ENCODE measurements around the gene CADPS2. TPM values are rescaled to one million over a fixed set of nuclear protein-coding genes. Genes with fewer than 3 reads are reported as not detected.
"Not testable (repeated sequence)": the region's sequence is repeated elsewhere in the genome, so short reads cannot be mapped to it uniquely, and the experiment has no call there.

The CADPS2 gene
- total RNA-seq, 5 donors from 2014 or later (not counting 1 experiment from before 2014, with no cell fraction given), result 0.15 to 0.28 (median 0.16) TPM; not detected in 2

DNA sequence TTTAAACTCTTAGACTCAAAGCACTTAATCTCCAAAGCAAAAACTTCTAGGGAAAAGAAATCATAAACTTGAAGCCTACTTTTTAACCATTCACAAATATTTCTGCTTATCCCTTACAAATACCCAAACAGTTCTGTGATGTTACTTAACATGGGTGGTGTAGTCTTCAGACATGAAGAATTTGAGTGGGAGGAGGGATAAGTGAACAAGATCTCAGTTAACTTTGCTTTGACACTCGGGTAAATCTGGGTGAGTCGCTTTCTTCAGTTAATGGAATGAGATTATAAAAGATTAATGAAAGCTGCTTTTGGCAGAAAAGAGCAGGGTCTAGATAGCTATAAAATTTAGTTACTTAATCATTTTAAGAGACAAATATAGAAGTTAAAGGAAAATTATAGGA, 234.8 kb downstream of the CADPS2 start:
- DNase-seq, result no peak
- Histone ChIP-seq H3K27ac (ENCODE audit: low read length) (no peak overlapping the region), H3K27me3 (replicated peaks in 1 of 2; ENCODE audit: control insufficient read depth in 2 of 2, extremely low read depth in 1 of 2, insufficient read depth in 2 of 2, low read length in 1 of 2) (no peaks in the 10 kb centered on the region), H3K4me3 (ENCODE audit: control insufficient read depth in 1 of 2, extremely low read depth in 1 of 2, low read length in 1 of 2) (no peak overlapping the region), H3K4me1 (ENCODE audit: control insufficient read depth in 1 of 2, extremely low read depth in 1 of 2, insufficient read depth in 2 of 2, low read length in 2 of 2) (no peaks in the 10 kb centered on the region), H3K9me3 (no peaks in the 10 kb centered on the region), H3K36me3 (ENCODE audit: control insufficient read depth in 2 of 2, extremely low read depth in 1 of 2, insufficient read depth in 1 of 2, low read length in 1 of 2) (no peaks in the 10 kb centered on the region)
- no peak overlapping the region for H3K4me3 Mint-ChIP-seq
- H3K4me1 Mint-ChIP-seq, result no peaks in the 10 kb centered on the region
- peaks cover 5 to 10% (median 7%) of the 10 kb centered on the region in 3 donors for H3K9me3 Mint-ChIP-seq
- POLR2A ChIA-PET, result no interaction called here
- H3K36me3 Mint-ChIP-seq, result no peaks in the 10 kb centered on the region
- no CpG with 5 or more reads among the region's 2 CpGs for WGBS (ENCODE audit: insufficient coverage)
- no peaks in the 10 kb centered on the region for H3K27me3 Mint-ChIP-seq
- ATAC-seq (replicated peaks in 1 of 4), result no peak
- no peak overlapping the region for H3K27ac Mint-ChIP-seq
- CTCF ChIA-PET, result no interaction called here

DNA sequence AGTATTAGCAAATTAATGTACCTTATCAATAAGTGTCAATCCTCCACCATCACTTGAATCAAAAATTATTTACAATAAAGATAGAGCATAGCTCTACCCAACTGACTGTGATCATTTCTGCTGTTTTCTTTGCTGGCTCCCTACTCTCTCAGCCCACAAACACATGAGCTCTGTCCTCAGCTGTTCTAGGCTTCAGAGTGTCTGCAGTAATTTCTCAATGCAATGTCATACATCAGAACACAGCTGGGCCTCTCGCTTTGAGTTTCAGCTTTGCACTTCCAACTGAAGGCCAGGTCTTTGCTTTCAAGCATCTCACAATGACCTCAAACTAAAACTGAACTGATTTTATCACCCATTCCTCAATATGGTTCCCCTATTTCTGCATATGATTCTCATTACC, 243.0 kb downstream of the CADPS2 start:
- Mint-ChIP-seq H3K27ac (no peak overlapping the region), H3K4me1 (no peaks in the 10 kb centered on the region), H3K27me3 (no peaks in the 10 kb centered on the region), H3K9me3 (peaks cover 4 to 20% (median 12%) of the 10 kb centered on the region in 3 donors), H3K36me3 (no peaks in the 10 kb centered on the region), H3K4me3 (no peak overlapping the region)
- Histone ChIP-seq H3K4me3 (ENCODE audit: control insufficient read depth in 1 of 2, extremely low read depth in 1 of 2, low read length in 1 of 2) (no peak overlapping the region), H3K4me1 (ENCODE audit: control insufficient read depth in 1 of 2, extremely low read depth in 1 of 2, insufficient read depth in 2 of 2, low read length in 2 of 2) (no peaks in the 10 kb centered on the region), H3K9me3 (no peaks in the 10 kb centered on the region), H3K36me3 (ENCODE audit: control insufficient read depth in 2 of 2, extremely low read depth in 1 of 2, insufficient read depth in 1 of 2, low read length in 1 of 2) (no peaks in the 10 kb centered on the region), H3K27ac (ENCODE audit: low read length) (no peak overlapping the region), H3K27me3 (replicated peaks in 1 of 2; ENCODE audit: control insufficient read depth in 2 of 2, extremely low read depth in 1 of 2, insufficient read depth in 2 of 2, low read length in 1 of 2) (no peaks in the 10 kb centered on the region)
- ChIA-PET POLR2A (no interaction called here), CTCF (no interaction called here)
- ATAC-seq (replicated peaks in 1 of 4), result no peak
- DNase-seq, result no peak
- 43% methylated on average over 1 of the region's 1 CpG for WGBS (ENCODE audit: insufficient coverage)

DNA sequence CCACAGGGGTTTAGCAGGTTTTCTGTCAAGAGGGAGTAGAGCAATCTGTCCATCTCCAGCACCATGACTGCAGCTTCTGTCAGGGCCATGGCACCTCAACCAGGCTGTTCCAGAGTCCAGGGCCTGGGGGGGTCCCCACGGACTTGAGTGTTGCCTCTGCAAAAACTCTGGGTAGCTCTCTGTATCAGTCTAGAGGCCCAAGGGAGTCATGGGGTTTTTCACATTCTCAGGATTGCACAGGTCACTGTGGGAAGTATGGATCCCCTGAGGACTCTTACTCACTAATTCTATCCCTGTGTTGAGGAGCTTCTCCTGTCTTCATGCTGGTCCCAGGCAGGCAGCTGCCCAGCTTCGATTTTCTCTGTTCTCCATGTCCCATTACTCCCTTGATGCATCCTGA, 247.8 kb downstream of the CADPS2 start:
- no peaks in the 10 kb centered on the region for H3K9me3 ChIP-seq
- H3K4me3 Mint-ChIP-seq, result no peak overlapping the region
- H3K36me3 Mint-ChIP-seq, result no peaks in the 10 kb centered on the region
- no peak overlapping the region for H3K27ac Mint-ChIP-seq
- H3K9me3 Mint-ChIP-seq, result peaks cover 18 to 29% (median 24%) of the 10 kb centered on the region in 3 donors
- no peak overlapping the region for H3K4me3 ChIP-seq (ENCODE audit: control insufficient read depth in 1 of 2, extremely low read depth in 1 of 2, low read length in 1 of 2)
- no peaks in the 10 kb centered on the region for H3K4me1 Mint-ChIP-seq
- no peaks in the 10 kb centered on the region for H3K36me3 ChIP-seq (ENCODE audit: control insufficient read depth in 2 of 2, extremely low read depth in 1 of 2, insufficient read depth in 1 of 2, low read length in 1 of 2)
- CTCF ChIA-PET, result no interaction called here
- H3K27me3 ChIP-seq (replicated peaks in 1 of 2; ENCODE audit: control insufficient read depth in 2 of 2, extremely low read depth in 1 of 2, insufficient read depth in 2 of 2, low read length in 1 of 2), result no peaks in the 10 kb centered on the region
- no peak for DNase-seq
- POLR2A ChIA-PET, result no interaction called here
- H3K27ac ChIP-seq (ENCODE audit: low read length), result no peak overlapping the region
- no peaks in the 10 kb centered on the region for H3K4me1 ChIP-seq (ENCODE audit: control insufficient read depth in 1 of 2, extremely low read depth in 1 of 2, insufficient read depth in 2 of 2, low read length in 2 of 2)
- no peak for ATAC-seq (replicated peaks in 1 of 4)
- no peaks in the 10 kb centered on the region for H3K27me3 Mint-ChIP-seq
- WGBS (ENCODE audit: insufficient coverage), result 15% methylated on average over 2 of the region's 2 CpGs

DNA sequence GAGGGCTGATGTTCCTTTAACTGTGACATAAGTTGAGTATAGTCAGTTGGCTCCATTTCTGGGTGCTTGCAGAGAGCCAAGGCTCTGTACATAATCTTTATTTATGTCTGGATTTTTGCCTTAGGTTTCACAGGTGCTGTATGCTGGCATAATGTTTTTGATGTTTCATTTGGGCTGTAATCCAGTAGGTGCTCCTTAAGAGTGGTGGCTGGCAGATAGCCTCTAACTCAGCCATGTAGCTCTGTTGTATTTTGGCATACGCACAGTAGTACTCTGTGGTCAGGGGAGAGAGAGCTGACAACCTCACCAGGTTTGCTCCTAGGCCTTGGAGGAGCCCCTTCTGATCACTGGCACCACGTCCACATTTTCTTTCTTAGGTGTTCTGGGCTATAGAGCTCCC, 248.5 kb downstream of the CADPS2 start:
- Histone ChIP-seq H3K27ac (ENCODE audit: low read length) (no peak overlapping the region), H3K36me3 (ENCODE audit: control insufficient read depth in 2 of 2, extremely low read depth in 1 of 2, insufficient read depth in 1 of 2, low read length in 1 of 2) (no peaks in the 10 kb centered on the region), H3K27me3 (replicated peaks in 1 of 2; ENCODE audit: control insufficient read depth in 2 of 2, extremely low read depth in 1 of 2, insufficient read depth in 2 of 2, low read length in 1 of 2) (no peaks in the 10 kb centered on the region), H3K4me1 (ENCODE audit: control insufficient read depth in 1 of 2, extremely low read depth in 1 of 2, insufficient read depth in 2 of 2, low read length in 2 of 2) (no peaks in the 10 kb centered on the region), H3K4me3 (ENCODE audit: control insufficient read depth in 1 of 2, extremely low read depth in 1 of 2, low read length in 1 of 2) (no peak overlapping the region), H3K9me3 (no peaks in the 10 kb centered on the region)
- no peak overlapping the region for H3K4me3 Mint-ChIP-seq
- H3K36me3 Mint-ChIP-seq, result no peaks in the 10 kb centered on the region
- ATAC-seq (replicated peaks in 1 of 4) (no peak), DNase-seq (no peak)
- H3K27me3 Mint-ChIP-seq, result no peaks in the 10 kb centered on the region
- peaks cover 18 to 30% (median 30%) of the 10 kb centered on the region in 3 donors for H3K9me3 Mint-ChIP-seq
- no peaks in the 10 kb centered on the region for H3K4me1 Mint-ChIP-seq
- no peak overlapping the region for H3K27ac Mint-ChIP-seq
- POLR2A ChIA-PET, result no interaction called here
- no CpG with 5 or more reads among the region's 2 CpGs for WGBS (ENCODE audit: insufficient coverage)
- CTCF ChIA-PET, result no interaction called here

DNA sequence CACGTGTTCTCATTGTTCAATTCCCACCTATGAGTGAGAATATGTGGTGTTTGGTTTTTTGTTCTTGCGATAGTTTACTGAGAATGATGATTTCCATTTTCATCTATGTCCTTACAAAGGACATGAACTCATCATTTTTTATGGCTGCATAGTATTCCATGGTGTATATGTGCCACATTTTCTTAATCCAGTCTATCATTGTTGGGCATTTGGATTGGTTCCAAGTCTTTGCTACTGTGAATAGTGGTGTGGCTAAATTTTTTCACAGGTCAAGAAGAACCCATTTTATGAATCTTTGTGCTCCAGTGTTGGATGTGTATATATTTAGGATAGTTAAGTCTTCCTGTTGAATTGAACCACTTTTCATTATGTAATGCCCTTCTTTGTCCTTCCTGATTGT, 250.8 kb downstream of the CADPS2 start:
- ATAC-seq (replicated peaks in 1 of 4); H3K9me3 ChIP-seq; DNase-seq; H3K27ac ChIP-seq (ENCODE audit: low read length); H3K4me1 Mint-ChIP-seq; H3K4me3 ChIP-seq (ENCODE audit: control insufficient read depth in 1 of 2, extremely low read depth in 1 of 2, low read length in 1 of 2); H3K27ac Mint-ChIP-seq; H3K36me3 Mint-ChIP-seq; H3K36me3 ChIP-seq (ENCODE audit: control insufficient read depth in 2 of 2, extremely low read depth in 1 of 2, insufficient read depth in 1 of 2, low read length in 1 of 2); POLR2A ChIA-PET; CTCF ChIA-PET; H3K4me3 Mint-ChIP-seq; H3K27me3 Mint-ChIP-seq; H3K4me1 ChIP-seq (ENCODE audit: control insufficient read depth in 1 of 2, extremely low read depth in 1 of 2, insufficient read depth in 2 of 2, low read length in 2 of 2); H3K27me3 ChIP-seq (replicated peaks in 1 of 2; ENCODE audit: control insufficient read depth in 2 of 2, extremely low read depth in 1 of 2, insufficient read depth in 2 of 2, low read length in 1 of 2): not testable (repeated sequence)
- H3K9me3 Mint-ChIP-seq, result peaks cover 18 to 35% (median 31%) of the 10 kb centered on the region in 3 donors
- no CpG with 5 or more reads among the region's 2 CpGs for WGBS (ENCODE audit: insufficient coverage)

DNA sequence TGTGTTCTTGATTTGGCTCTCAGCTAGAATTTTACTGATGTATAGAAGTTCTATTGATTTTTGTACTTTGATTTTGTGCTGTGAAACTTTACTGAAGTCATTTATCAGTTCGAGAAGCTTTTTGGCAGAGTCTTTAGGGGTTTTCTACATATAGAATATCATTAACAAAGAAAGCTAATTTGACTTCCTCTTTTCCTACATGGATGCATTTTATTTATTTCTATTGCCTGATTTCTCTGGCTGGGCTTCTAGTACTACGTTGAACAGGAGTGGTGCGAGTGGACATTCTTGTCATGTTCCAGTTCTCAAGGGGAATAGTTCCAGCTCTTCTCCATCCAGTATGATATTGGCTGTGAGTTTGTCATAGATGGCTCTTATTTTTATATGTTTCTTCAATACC, 252.8 kb downstream of the CADPS2 start:
- CTCF ChIA-PET, result no interaction called here
- no peak for DNase-seq
- H3K4me1 Mint-ChIP-seq, result no peaks in the 10 kb centered on the region
- no peak overlapping the region for H3K27ac Mint-ChIP-seq
- WGBS (ENCODE audit: insufficient coverage), result no CpG with 5 or more reads among the region's 3 CpGs
- H3K4me1 ChIP-seq (ENCODE audit: control insufficient read depth in 1 of 2, extremely low read depth in 1 of 2, insufficient read depth in 2 of 2, low read length in 2 of 2), result no peaks in the 10 kb centered on the region
- H3K27me3 ChIP-seq (replicated peaks in 1 of 2; ENCODE audit: control insufficient read depth in 2 of 2, extremely low read depth in 1 of 2, insufficient read depth in 2 of 2, low read length in 1 of 2), result no peaks in the 10 kb centered on the region
- H3K9me3 Mint-ChIP-seq, result peaks cover 7 to 31% (median 26%) of the 10 kb centered on the region in 3 donors
- H3K27ac ChIP-seq (ENCODE audit: low read length), result no peak overlapping the region
- H3K4me3 ChIP-seq (ENCODE audit: control insufficient read depth in 1 of 2, extremely low read depth in 1 of 2, low read length in 1 of 2), result no peak overlapping the region
- no peaks in the 10 kb centered on the region for H3K36me3 ChIP-seq (ENCODE audit: control insufficient read depth in 2 of 2, extremely low read depth in 1 of 2, insufficient read depth in 1 of 2, low read length in 1 of 2)
- no peaks in the 10 kb centered on the region for H3K27me3 Mint-ChIP-seq
- no peak for ATAC-seq (replicated peaks in 1 of 4)
- no peaks in the 10 kb centered on the region for H3K36me3 Mint-ChIP-seq
- no peak overlapping the region for H3K4me3 Mint-ChIP-seq
- H3K9me3 ChIP-seq, result no peaks in the 10 kb centered on the region
- POLR2A ChIA-PET, result no interaction called here

DNA sequence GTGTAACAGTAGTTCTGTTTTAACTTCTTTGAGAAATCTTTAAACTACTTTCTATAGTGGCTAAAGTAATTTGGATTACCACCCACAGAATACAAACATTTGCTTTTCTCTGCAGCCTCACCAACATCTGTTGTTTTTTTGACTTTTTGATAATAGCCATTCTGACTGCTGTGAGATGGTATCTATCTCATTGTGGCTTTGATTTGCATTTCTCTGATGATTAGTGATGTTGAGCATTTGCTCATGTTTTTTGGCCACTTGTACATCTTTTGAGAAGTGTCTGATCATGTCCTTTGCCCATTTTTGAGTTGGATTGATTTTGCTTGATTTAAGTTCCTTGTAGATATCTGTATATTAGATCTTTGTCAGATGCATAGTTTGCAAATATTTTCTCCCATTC, 254.0 kb downstream of the CADPS2 start:
- CTCF ChIA-PET, result no interaction called here
- POLR2A ChIA-PET, result no interaction called here
- no peaks in the 10 kb centered on the region for H3K4me1 Mint-ChIP-seq

More for the DNA sequence above, 254.0 kb downstream of the CADPS2 start:
- ATAC-seq (replicated peaks in 1 of 4) (no peak), DNase-seq (no peak)
- Histone ChIP-seq H3K27ac (ENCODE audit: low read length) (no peak overlapping the region), H3K9me3 (no peaks in the 10 kb centered on the region), H3K4me1 (ENCODE audit: control insufficient read depth in 1 of 2, extremely low read depth in 1 of 2, insufficient read depth in 2 of 2, low read length in 2 of 2) (no peaks in the 10 kb centered on the region), H3K4me3 (ENCODE audit: control insufficient read depth in 1 of 2, extremely low read depth in 1 of 2, low read length in 1 of 2) (no peak overlapping the region), H3K27me3 (replicated peaks in 1 of 2; ENCODE audit: control insufficient read depth in 2 of 2, extremely low read depth in 1 of 2, insufficient read depth in 2 of 2, low read length in 1 of 2) (no peaks in the 10 kb centered on the region), H3K36me3 (ENCODE audit: control insufficient read depth in 2 of 2, extremely low read depth in 1 of 2, insufficient read depth in 1 of 2, low read length in 1 of 2) (no peaks in the 10 kb centered on the region)
- Mint-ChIP-seq H3K27ac (no peak overlapping the region), H3K36me3 (no peaks in the 10 kb centered on the region), H3K27me3 (no peaks in the 10 kb centered on the region), H3K4me3 (no peak overlapping the region), H3K9me3 (peaks cover 7 to 31% (median 26%) of the 10 kb centered on the region in 3 donors)

All from T-cell (primary cell).